GM23248 (cell line): Measurements from ENCODE around the gene RNF151.

ENCODE experiments used
- EZH2 ChIP-seq: fragments of 200-600 bp; sonication (generic); IDR thresholded peaks from 2 replicates; pipeline ENCODE4 v1.6.1; 2018; ENCODE audit warnings: antibody characterized with exemption, mild to moderate bottlenecking; ENCODE audit not compliant: insufficient read depth, poor library complexity, severe bottlenecking
- EZH2phosphoT487 ChIP-seq: fragments of 200-600 bp; sonication (generic); IDR thresholded peaks from 2 replicates; pipeline ENCODE4 v1.6.1; 2018; ENCODE audit warnings: antibody characterized with exemption, moderate library complexity, mild to moderate bottlenecking, low read depth; ENCODE audit not compliant: insufficient read depth

DNA sequence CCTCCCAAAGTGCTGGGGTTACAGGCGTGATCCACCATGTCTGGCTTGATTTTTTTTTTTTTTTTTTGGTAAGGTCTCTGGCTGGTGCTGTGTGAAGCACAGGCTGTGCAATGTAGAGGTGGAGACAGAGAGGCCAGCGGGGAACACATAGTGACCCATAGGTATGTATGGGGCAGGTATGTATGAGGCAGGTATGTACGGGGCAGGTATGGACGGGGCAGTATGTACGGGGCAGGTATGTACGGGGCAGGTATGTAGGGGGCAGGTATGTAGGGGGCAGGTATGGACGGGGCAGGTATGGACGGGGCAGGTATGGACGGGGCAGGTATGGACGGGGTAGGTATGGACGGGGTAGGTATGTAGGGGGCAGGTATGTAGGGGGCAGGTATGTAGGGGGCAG, 17.1 kb upstream of the RNF151 start:
- TF ChIP-seq EZH2 (no peak), EZH2phosphoT487 (no peak)
